Cardiac fibroblast (primary cell): Measurements from ENCODE around the gene TDRD10.

Source experiments
- DNase-seq, 2 donors: peaks; one replicate each; pipeline versions ENCODE4 v3.0.0 to v3.0.0-alpha.2; 2010; ENCODE audit warnings: low read depth in 2 of 2
- H3K4me3 ChIP-seq, 2 donors: replicated peaks in 1 of 2; 1 replicate in 1 of 2; 2 replicates in 1 of 2; pipeline ENCODE4 v1.5.1; 2011; ENCODE audit warnings: low read depth in 2 of 2, low read length in 2 of 2, mild to moderate bottlenecking in 2 of 2, moderate library complexity in 1 of 2
- TF ChIP-seq, protein P1 (sequence below): IDR thresholded peaks from one replicate; pipeline ENCODE4 v1.5.1; 2011; ENCODE audit warnings: low read depth, mild to moderate bottlenecking, low read length, inconsistent platforms

The TDRD10 gene

GRCh38 chr1:154584267-154584994 lies 82.4 kb downstream of the TDRD10 start:
- TF ChIP-seq, protein P1, sequence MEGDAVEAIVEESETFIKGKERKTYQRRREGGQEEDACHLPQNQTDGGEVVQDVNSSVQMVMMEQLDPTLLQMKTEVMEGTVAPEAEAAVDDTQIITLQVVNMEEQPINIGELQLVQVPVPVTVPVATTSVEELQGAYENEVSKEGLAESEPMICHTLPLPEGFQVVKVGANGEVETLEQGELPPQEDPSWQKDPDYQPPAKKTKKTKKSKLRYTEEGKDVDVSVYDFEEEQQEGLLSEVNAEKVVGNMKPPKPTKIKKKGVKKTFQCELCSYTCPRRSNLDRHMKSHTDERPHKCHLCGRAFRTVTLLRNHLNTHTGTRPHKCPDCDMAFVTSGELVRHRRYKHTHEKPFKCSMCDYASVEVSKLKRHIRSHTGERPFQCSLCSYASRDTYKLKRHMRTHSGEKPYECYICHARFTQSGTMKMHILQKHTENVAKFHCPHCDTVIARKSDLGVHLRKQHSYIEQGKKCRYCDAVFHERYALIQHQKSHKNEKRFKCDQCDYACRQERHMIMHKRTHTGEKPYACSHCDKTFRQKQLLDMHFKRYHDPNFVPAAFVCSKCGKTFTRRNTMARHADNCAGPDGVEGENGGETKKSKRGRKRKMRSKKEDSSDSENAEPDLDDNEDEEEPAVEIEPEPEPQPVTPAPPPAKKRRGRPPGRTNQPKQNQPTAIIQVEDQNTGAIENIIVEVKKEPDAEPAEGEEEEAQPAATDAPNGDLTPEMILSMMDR = no peak
- DNase-seq = peak in 1 of 2 donors; percentile 23

GRCh38 chr1:154586231-154586630 lies 84.2 kb downstream of the TDRD10 start:
- DNase-seq = no peak
- TF ChIP-seq, protein P1 = no peak
- no peak overlapping the region for H3K4me3 ChIP-seq

More at GRCh38 chr1:154584267-154584994, 82.4 kb downstream of the TDRD10 start:
- H3K4me3 ChIP-seq = no peak overlapping the region

- no peak for DNase-seq
- TF ChIP-seq, protein P1 = no peak
- no peak overlapping the region for H3K4me3 ChIP-seq
These were observed 84.6 kb downstream of the TDRD10 start for GRCh38 chr1:154586641-154587040.

- H3K4me3 ChIP-seq = no peak overlapping the region
- TF ChIP-seq, protein P1 = no peak
- DNase-seq = no peak
These were observed 87.8 kb downstream of the TDRD10 start for GRCh38 chr1:154589780-154590179.

DNA sequence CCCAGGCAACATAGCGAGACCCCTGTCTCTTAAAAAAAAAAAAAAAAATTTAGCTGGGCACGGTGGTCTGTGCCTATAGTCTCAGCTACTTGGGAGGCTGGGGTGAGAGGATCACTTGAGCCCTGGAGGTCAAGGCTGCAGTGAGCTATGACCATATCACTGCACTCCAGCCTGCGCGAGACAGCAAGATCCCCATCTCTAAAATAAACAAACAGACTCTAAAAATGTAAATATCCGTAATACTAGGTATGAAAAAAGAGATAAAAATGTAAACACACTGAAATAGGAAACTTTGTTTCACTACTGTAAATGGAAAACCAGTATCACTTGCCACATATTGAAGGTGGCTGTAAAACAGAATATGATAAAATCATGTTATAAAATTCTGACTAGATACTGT lies 88.7 kb downstream of the TDRD10 start:
- DNase-seq = no peak
- TF ChIP-seq, protein P1 = no peak
- no peak overlapping the region for H3K4me3 ChIP-seq

DNA sequence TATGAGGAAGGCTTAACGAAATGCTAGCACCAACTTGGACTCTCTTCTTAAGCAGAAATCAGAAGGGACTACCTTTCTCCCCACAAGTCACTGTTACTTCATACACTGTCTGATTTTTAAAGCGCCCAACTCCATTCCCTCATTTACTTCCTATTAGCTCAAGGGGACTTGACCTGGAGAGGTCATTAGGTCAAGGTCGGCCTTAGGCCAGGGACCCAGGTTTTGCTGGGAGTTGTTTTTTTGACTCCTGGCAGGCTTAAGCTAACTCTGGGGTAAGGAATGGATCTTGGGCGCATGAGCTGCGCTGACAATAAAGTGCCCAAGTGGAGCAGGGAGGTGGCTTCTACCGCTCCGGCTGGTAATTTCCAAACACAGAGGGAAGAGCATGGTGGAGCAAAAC lies 89.2 kb downstream of the TDRD10 start:
- no peak for DNase-seq
- TF ChIP-seq, protein P1 = no peak

DNA sequence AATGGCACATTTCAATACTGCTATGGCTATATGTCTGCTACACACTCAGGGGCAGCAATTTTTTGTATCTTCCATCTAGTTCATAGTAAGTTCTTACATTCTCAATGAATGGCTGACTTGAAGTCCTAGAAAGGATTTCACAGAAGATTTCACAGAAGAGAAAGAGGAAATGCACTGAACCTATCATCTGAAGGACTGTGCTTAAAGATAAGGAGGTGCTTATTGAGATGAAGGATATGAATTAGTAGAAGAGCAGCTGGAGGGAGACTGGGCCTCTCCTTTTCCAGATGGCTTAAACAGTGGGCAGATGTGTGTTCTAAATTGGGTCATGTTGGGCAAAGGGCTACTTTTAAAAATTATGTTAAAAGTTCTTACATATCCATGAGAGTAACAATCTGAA lies 91.4 kb downstream of the TDRD10 start:
- TF ChIP-seq, protein P1 = no peak
- no peak for DNase-seq
- H3K4me3 ChIP-seq = no peak overlapping the region

More for the DNA sequence above, 89.2 kb downstream of the TDRD10 start:
- no peak overlapping the region for H3K4me3 ChIP-seq
